Heart right ventricle (tissue), 16 donors: Measurements from ENCODE around the gene PPP3R2. TPM values are rescaled to one million over a fixed set of nuclear protein-coding genes. Genes with fewer than 3 reads are reported as not detected.

Experiments used
- ATAC-seq, 8 donors: fragments of 200-7000 bp; cut with Tn5 transposase; one replicate each; pipeline ENCODE4 v1.9.1; 2020; ENCODE audit warnings: mild to moderate bottlenecking in 8 of 8, moderate library complexity in 8 of 8, moderate number of reproducible peaks in 1 of 8
- DNase-seq, 2 donors: peaks; one replicate each; pipeline ENCODE4 v3.0.0-alpha.2; 2020
- H3K27ac ChIP-seq, 10 donors: fragments of 200-600 bp; sonication (generic) in 2 of 10; one replicate each; pipeline versions ENCODE4 v1.5.0 to v1.8.0; 2020 to 2022; ENCODE audit warnings: mild to moderate bottlenecking in 3 of 10
- H3K27me3 ChIP-seq, 7 donors: fragments of 200-600 bp; one replicate each; pipeline ENCODE4 v1.8.0; 2021 to 2022; ENCODE audit warnings: mild to moderate bottlenecking in 2 of 7
- H3K36me3 ChIP-seq, 9 donors: fragments of 200-600 bp; sonication (generic) in 1 of 9; one replicate each; pipeline versions ENCODE4 v1.5.0 to v1.8.0; 2020 to 2022; ENCODE audit warnings: mild to moderate bottlenecking in 2 of 9
- H3K4me1 ChIP-seq, 9 donors: fragments of 200-600 bp; sonication (generic) in 1 of 9; one replicate each; pipeline versions ENCODE4 v1.5.0 to v1.8.0; 2020 to 2022; ENCODE audit warnings: mild to moderate bottlenecking in 4 of 9
- H3K4me3 ChIP-seq, 10 donors: fragments of 200-600 bp; sonication (generic) in 2 of 10; one replicate each; pipeline versions ENCODE4 v1.5.0 to v1.8.0; 2020 to 2022; ENCODE audit warnings: mild to moderate bottlenecking in 7 of 10, moderate library complexity in 2 of 10
- H3K9me3 ChIP-seq, 11 donors: fragments of 200-600 bp in 10 of 11; sonication (generic) in 2 of 11; one replicate each; pipeline versions ENCODE4 v1.5.0 to v1.8.0; 2013 to 2022; ENCODE audit warnings: mild to moderate bottlenecking in 2 of 11, control low read depth in 1 of 11, moderate library complexity in 1 of 11
- WGBS, 2 donors: extraction: QIAGEN DNeasy Blood & Tissue Kit; methylation state at CpG; one replicate each; pipeline ENCODE4 v1.1.7; 2013; ENCODE audit warnings: inconsistent platforms in 1 of 2; 5-methylcytosine and 5-hydroxymethylcytosine counted together
- intact Hi-C, 10 donors: fragments of 100-400 bp; cut with DNase I; formaldehyde crosslinking; loops; one replicate each; pipeline versions ENCODE4 v1.11.1 to v1.14.2; 2022
- polyA plus RNA-seq, 2 donors: library from polyadenylated mRNA; stranded (reverse); fragments of 200-250 nt; gene quantifications; one replicate each; pipeline ENCODE4 v1.2.3, GENCODE V29; 2013
- total RNA-seq, 10 donors: library from RNA; stranded (reverse); fragmentation: NEBNext Ultra II Directional in 3 of 10; extraction: Animal tissue kit (Norgen Biotek cat#: 25700) in 3 of 10; gene quantifications; one replicate each; pipeline versions ENCODE4 v1.2.1 to v1.2.4, GENCODE V29; 2021 to 2023
- TF ChIP-seq, protein P1 (sequence below), 9 donors: fragments of 200-600 bp; sonication (generic) in 2 of 9; IDR thresholded peaks; one replicate each; pipeline versions ENCODE4 v1.5.0 to v1.8.0; 2021 to 2022; ENCODE audit warnings: antibody characterized with exemption in 9 of 9, mild to moderate bottlenecking in 5 of 9, moderate library complexity in 1 of 9
- donor health status: Arrhythmogenic right ventricular cardiomyopathy.
- donor health status: ischemic (EF 13 %, LVEDD 7.1; RV severe dilation, severe dysfunction).
- donor health status: healthy with polysubstance abuse.
- donor health status: DM: no; HTN: yes; CAD: no.
- donor health status: DM: no; HTN: no; CAD: no.
- donor health status: ischemic (EF 25% LVEDD 6.9; RV normal size, moderate dysfunction).
- donor health status: ischemic (EF 25% LVEDD 5.7; RV mildly dilated, moderate dysfunction).
- donor health status: healthy.
- donor health status: DM: yes; HTN: yes; CAD: no.
- donor health status: Ischemic cardiomyopathy.
- donor health status: ischemic (EF 35%, LVEDD 5.7; RV mildly dilated, moderate dysfunction).
- donor health status: nonischemic (EF 11% LVEDD 7.7; RV severe dilation, severe dysfunction).
- donor health status: DM: yes; HTN: yes; CAD: no.
- donor health status: PGD.
- donor health status: ischemic (EF 29% LVEDD 5.4; RV normal size, mild dysfunction).
- donor health status: nonischemic (EF 23%, LVEDD 6.1; RV moderate dilation, normal function).

Gene PPP3R2
- total and polyA plus RNA-seq, 12 donors, result not detected

DNA sequence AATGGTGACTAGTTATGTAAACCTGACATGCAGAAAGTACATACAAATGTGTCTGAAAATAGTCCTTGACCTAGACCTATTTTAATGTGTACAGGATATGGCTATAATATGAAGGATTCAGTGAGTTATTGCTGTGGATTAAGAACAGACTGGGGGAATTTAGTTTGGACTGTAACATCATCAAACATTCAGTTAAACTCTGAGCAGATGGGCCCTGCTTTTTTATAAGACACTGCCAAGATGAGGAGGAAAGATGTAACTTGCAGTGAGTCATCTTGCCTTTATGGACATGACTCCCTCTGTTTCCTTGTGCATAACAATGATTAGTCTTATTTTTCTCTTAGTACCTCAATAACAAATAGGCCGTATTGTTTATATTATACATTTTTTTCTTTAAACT lies 12.2 kb downstream of the PPP3R2 start:
- TF ChIP-seq, protein P1, sequence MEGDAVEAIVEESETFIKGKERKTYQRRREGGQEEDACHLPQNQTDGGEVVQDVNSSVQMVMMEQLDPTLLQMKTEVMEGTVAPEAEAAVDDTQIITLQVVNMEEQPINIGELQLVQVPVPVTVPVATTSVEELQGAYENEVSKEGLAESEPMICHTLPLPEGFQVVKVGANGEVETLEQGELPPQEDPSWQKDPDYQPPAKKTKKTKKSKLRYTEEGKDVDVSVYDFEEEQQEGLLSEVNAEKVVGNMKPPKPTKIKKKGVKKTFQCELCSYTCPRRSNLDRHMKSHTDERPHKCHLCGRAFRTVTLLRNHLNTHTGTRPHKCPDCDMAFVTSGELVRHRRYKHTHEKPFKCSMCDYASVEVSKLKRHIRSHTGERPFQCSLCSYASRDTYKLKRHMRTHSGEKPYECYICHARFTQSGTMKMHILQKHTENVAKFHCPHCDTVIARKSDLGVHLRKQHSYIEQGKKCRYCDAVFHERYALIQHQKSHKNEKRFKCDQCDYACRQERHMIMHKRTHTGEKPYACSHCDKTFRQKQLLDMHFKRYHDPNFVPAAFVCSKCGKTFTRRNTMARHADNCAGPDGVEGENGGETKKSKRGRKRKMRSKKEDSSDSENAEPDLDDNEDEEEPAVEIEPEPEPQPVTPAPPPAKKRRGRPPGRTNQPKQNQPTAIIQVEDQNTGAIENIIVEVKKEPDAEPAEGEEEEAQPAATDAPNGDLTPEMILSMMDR (IDR thresholded peaks at IDR 0.05), result no peak
- 75 to 88% methylated on average over 1 of the region's 1 CpG for WGBS, 2 donors
- Histone ChIP-seq H3K27ac (no peak overlapping the region), H3K4me1 (peaks cover 0 to 32% (median 0%) of the 10 kb centered on the region in 9 donors), H3K27me3 (no peaks in the 10 kb centered on the region), H3K4me3 (no peak overlapping the region), H3K9me3 (no peaks in the 10 kb centered on the region), H3K36me3 (no peaks in the 10 kb centered on the region)
- intact Hi-C loops, result no loop called here
- ATAC-seq, result no peak
- no peak for DNase-seq

DNA sequence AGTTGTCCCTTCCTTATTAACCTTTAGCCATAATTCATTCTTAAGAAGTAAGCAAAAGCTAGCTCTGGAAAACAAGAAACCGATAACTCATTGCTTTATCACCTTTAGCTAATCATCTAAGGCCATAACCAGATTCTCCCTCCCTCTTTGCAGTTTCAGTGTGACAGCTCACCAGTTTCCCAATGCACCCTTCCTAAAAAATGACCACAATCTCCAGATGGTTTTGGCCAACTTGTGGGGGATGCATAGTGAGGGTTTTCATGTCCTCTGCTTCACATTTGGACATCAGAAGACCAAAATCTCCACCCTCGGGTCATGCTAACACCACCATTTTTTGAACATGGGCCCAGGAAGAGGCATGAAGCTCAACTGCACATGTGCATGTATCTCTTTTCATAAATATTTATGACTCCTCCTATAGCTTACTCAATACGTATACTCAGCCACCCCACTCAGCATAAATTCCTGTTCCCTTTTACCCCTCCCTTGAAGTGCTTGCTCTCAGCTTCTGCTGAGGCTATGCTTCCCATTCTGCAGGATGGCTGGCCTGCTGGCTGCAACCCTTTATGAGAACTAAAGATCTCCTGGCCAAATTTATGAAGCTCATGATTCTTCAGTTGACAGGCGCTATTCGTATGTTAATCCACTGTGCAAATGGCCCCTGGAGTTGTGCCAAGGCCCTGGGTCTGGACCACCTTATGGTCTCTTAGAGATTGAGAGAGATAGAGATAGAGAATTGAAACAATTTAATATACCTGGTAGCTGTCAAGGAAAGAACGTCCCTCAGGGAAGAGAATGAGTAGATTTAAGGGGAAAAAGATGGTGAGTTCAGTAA lies 14.8 kb downstream of the PPP3R2 start:
- no peaks in the 10 kb centered on the region for H3K27me3 ChIP-seq
- peak in 1 of 8 donors; percentile 37 for ATAC-seq
- intact Hi-C loops, result no loop called here
- DNase-seq, result no peak
- TF ChIP-seq, protein P1 (IDR thresholded peaks at IDR 0.05), result no peak
- no peak overlapping the region for H3K4me3 ChIP-seq
- peak overlapping the region in 1 of 10 donors; percentile 41 for H3K27ac ChIP-seq
- no peaks in the 10 kb centered on the region for H3K36me3 ChIP-seq
- peaks cover 0 to 19% (median 0%) of the 10 kb centered on the region in 9 donors for H3K4me1 ChIP-seq
- 85 to 88% methylated on average over 6 of the region's 6 CpGs for WGBS, 2 donors
- H3K9me3 ChIP-seq, result no peaks in the 10 kb centered on the region

DNA sequence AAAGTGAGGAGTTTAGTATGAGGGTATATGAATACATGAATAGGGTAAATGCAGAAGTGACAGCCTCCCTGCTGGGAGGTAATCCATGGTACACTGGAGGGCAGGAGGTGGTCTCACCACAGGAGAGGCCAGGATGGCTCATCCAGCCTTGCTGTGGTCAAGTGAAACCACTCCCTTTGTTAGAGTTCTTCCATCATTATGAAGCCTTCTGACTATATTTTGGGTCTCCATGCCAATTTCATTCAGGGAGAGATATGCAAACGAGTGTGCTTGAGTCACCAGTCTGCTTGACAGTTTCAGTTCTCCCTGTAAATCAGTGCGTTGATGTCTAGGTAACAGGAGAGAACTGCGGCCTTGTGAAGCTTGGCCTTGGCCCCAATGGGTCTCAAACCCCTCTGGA lies 16.4 kb downstream of the PPP3R2 start:
- ATAC-seq, result no peak
- Histone ChIP-seq H3K4me3 (no peak overlapping the region), H3K27ac (no peak overlapping the region), H3K27me3 (no peaks in the 10 kb centered on the region), H3K4me1 (peaks cover 0 to 19% (median 0%) of the 10 kb centered on the region in 9 donors), H3K36me3 (no peaks in the 10 kb centered on the region), H3K9me3 (no peaks in the 10 kb centered on the region)
- no peak for DNase-seq
- intact Hi-C loops, result no loop called here
- WGBS, 2 donors, result 66 to 74% methylated on average over 3 of the region's 3 CpGs
- TF ChIP-seq, protein P1 (IDR thresholded peaks at IDR 0.05), result no peak

DNA sequence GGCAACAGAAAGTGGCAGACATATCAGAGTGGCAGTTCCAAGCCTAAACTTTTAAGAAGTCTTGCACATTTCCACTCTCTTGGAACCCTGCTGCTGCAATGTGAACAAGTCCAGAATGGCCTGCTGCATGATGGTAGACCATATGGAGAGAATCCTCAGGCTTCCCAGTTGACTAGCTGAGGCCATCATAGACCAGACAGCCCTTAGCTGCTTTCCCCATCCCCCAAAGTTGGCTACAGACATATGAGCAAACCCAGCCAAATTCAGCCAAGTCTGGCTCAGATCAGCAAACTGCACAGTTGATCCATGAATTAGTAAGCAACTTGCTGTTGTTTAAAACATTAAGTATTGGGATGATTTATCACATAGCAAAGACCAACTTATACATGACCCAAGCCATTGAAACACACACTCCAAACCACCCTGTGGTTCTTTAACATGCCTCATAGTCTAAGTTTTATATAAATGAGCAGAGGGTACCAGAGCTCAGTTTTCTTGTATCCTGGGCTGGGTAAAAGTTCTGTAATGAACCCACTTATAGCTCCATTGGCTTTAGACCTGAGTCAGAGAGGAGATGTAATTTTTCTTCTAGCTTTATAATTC lies 19.9 kb downstream of the PPP3R2 start:
- Histone ChIP-seq H3K4me3 (no peak overlapping the region), H3K36me3 (peaks cover 0 to 10% (median 0%) of the 10 kb centered on the region in 9 donors), H3K4me1 (peaks cover 0 to 12% (median 0%) of the 10 kb centered on the region in 9 donors), H3K27ac (no peak overlapping the region), H3K27me3 (no peaks in the 10 kb centered on the region), H3K9me3 (no peaks in the 10 kb centered on the region)
- TF ChIP-seq, protein P1 (IDR thresholded peaks at IDR 0.05), result no peak
- DNase-seq, result no peak
- intact Hi-C loops, result no loop called here
- no peak for ATAC-seq
